ENCODE results near the gene LSR. TPM values are rescaled to one million over a fixed set of nuclear protein-coding genes. Genes with fewer than 3 reads are reported as not detected.

Gene LSR
- total RNA-seq, 2 donors from 2014 or later, result 67.5 to 80.1 TPM

DNA sequence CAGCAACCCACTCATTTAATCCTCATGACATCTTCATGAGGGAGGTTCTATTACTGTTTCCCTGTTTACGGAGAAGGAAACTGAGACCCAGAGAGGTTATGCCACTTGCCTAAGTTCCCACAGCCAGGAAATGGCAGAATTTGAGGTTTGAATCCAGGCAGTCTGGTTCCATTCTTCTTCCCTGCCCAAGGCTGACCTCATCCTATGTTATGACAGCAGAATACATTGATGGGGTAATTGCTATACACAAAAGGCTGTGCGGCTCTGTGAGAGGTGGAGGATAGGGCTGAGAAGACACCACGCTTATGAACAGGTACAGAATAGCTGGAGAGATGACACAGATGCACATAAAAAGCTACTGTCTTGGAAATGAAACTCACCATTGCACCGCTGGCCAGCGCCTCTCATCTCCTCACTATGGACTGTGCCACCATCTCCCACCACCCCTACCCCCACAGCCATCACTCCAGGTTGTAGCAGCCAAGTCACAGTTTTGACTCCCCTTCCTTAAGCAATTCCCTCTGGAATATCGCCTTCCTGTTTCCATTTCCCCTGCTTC lies 54.6 kb downstream of the LSR start:
- Histone ChIP-seq H3K27me3 (no peaks in the 10 kb centered on the region), H3K36me3 (replicated peaks in 1 of 2; ENCODE audit: insufficient read depth in 1 of 2, low read depth in 2 of 2) (no peaks in the 10 kb centered on the region), H3K9me3 (no peaks in the 10 kb centered on the region), H3K4me1 (no peaks in the 10 kb centered on the region), H3K27ac (no peak overlapping the region), H3K4me3 (no peak overlapping the region)
- no peak for ATAC-seq
- WGBS, 2 donors, result 84 to 93% methylated on average over 6 of the region's 6 CpGs
- intact Hi-C loops (cut with DNase I), result no loop called here
- TF ChIP-seq, protein P1, sequence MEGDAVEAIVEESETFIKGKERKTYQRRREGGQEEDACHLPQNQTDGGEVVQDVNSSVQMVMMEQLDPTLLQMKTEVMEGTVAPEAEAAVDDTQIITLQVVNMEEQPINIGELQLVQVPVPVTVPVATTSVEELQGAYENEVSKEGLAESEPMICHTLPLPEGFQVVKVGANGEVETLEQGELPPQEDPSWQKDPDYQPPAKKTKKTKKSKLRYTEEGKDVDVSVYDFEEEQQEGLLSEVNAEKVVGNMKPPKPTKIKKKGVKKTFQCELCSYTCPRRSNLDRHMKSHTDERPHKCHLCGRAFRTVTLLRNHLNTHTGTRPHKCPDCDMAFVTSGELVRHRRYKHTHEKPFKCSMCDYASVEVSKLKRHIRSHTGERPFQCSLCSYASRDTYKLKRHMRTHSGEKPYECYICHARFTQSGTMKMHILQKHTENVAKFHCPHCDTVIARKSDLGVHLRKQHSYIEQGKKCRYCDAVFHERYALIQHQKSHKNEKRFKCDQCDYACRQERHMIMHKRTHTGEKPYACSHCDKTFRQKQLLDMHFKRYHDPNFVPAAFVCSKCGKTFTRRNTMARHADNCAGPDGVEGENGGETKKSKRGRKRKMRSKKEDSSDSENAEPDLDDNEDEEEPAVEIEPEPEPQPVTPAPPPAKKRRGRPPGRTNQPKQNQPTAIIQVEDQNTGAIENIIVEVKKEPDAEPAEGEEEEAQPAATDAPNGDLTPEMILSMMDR (IDR thresholded peaks at IDR 0.05), result no peak
- no peak for TF ChIP-seq POLR2A (IDR thresholded peaks at IDR 0.05)
- no peak for DNase-seq

DNA sequence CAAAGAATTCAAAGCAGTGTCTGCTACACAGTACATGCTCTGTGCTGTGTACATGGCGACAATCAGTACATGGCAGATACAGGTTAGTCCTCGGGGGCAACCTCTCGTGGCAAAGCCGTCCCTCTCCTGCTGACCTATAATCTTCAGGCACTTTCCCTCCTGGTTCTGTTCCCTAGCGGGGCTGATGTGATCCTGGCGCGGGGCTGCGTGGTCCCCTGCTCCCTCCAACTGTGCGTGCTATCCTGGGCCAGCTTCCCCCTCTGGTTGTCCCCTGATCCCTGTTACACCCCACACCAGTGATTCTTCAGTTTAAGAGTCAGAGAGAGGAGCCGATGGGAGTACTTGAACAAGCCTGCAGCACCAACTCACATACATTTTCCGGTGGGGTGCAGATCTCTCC lies 55.2 kb downstream of the LSR start:
- Histone ChIP-seq H3K9me3 (no peaks in the 10 kb centered on the region), H3K4me1 (peaks cover 2% of the 10 kb centered on the region), H3K27ac (no peak overlapping the region), H3K27me3 (no peaks in the 10 kb centered on the region), H3K36me3 (replicated peaks in 1 of 2; ENCODE audit: insufficient read depth in 1 of 2, low read depth in 2 of 2) (no peaks in the 10 kb centered on the region), H3K4me3 (no peak overlapping the region)
- intact Hi-C loops (cut with DNase I), result no loop called here
- TF ChIP-seq, protein P1 (IDR thresholded peaks at IDR 0.05), result no peak
- no peak for TF ChIP-seq POLR2A (IDR thresholded peaks at IDR 0.05)
- 84 to 88% methylated on average over 11 of the region's 11 CpGs for WGBS, 2 donors
- DNase-seq (no peak), ATAC-seq (no peak)

DNA sequence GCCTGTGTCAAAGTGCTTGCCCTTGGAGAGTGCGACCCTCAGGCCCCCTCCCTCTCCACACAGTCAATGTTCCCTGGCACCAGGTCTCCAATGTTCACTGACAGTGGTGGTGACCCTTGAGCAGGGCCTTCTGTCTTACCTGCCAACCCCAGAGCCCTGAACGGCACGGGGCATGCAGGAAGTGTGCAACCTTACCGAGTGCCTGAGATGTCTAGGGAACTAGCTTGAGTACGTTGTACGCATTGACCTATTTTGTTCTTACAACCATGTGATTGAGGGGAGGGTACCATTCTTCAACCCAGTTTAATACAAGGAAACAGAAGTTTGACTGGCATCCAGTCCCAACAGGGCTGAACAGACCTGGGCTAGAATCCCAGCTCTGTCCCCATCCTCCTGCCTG lies 56.4 kb downstream of the LSR start:
- Histone ChIP-seq H3K4me3 (no peak overlapping the region), H3K4me1 (peaks cover 14% of the 10 kb centered on the region), H3K9me3 (no peaks in the 10 kb centered on the region), H3K36me3 (replicated peaks in 1 of 2; ENCODE audit: insufficient read depth in 1 of 2, low read depth in 2 of 2) (no peaks in the 10 kb centered on the region), H3K27ac (no peak overlapping the region), H3K27me3 (no peaks in the 10 kb centered on the region)
- DNase-seq (no peak), ATAC-seq (no peak)
- intact Hi-C loops (cut with DNase I), result no loop called here
- TF ChIP-seq, protein P1 (IDR thresholded peaks at IDR 0.05), result no peak
- no peak for TF ChIP-seq POLR2A (IDR thresholded peaks at IDR 0.05)
- 55 to 100% methylated on average over 2 to 6 of the region's 6 CpGs for WGBS, 2 donors

DNA sequence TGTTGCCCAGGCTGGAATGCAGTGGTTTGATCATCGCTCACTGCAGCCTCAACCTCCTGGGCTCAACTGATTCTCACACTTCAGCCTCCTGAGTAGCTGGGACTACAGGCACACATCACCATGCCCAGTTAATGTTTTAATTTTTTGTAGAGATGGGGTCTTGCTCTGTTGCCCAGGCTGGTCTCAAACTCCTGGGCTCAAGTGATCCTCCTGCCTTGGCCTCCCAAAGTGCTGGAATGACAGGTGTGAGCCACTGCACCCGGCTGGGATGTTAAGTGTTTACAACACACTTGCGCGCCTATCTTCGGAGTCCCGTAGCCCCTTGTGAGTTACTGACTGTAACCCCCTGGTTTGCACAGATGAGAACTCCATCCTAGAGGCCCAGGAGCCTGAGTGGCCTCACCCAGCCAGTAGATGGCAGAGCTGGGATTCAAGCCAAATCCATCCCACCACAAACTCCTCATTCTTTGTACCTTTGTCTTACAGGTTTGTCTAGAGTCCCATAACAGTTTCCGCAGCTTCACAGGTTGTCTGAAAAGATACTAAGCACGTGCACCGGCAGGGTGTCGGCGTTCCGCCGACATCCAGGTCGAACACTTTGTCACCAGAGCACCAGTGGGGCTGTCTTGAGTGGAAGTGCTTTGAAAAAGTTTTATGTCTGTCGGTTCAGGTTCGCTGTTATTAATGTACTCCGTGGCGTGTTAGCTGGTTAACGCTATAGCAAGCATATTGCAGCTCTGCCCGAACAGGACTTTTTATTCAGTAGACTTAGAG lies 57.9 kb downstream of the LSR start:
- Histone ChIP-seq H3K4me3 (no peak overlapping the region), H3K9me3 (no peaks in the 10 kb centered on the region), H3K27me3 (no peaks in the 10 kb centered on the region), H3K4me1 (peaks cover 15% of the 10 kb centered on the region), H3K36me3 (replicated peaks in 1 of 2; ENCODE audit: insufficient read depth in 1 of 2, low read depth in 2 of 2) (no peaks in the 10 kb centered on the region), H3K27ac (no peak overlapping the region)
- ATAC-seq, result no peak
- TF ChIP-seq, protein P1 (IDR thresholded peaks at IDR 0.05), result peak in 1 of 7 experiments; percentile 4
- no peak for TF ChIP-seq POLR2A (IDR thresholded peaks at IDR 0.05)
- 85 to 89% methylated on average over 18 to 20 of the region's 20 CpGs for WGBS, 2 donors
- DNase-seq, result no peak
- intact Hi-C loops (cut with DNase I), result no loop called here

DNA sequence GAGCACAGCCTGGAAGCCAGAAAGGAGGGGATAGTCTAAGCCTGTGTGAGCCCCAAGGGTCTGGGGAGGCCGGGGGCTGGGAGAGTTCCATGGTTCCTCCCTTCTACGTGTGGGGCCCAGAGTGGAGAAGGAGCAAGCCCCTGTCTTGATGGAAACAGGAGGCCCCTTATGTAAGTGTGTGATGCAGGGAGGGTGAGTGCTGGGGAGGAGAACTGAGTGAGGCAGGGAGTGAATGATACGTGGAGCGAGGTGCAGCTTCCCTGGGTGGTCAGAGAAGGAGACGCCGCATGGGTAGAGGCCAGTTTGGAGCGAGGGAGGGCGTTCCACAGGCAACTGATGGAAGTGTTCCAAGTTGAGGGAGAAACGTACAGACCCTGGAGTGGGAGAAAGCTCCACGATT lies 59.1 kb downstream of the LSR start:
- 81 to 89% methylated on average over 10 of the region's 10 CpGs for WGBS, 2 donors
- no peak overlapping the region for H3K4me3 ChIP-seq
- H3K36me3 ChIP-seq (replicated peaks in 1 of 2; ENCODE audit: insufficient read depth in 1 of 2, low read depth in 2 of 2), result no peaks in the 10 kb centered on the region
- DNase-seq (no peak), ATAC-seq (no peak)
- no peaks in the 10 kb centered on the region for H3K9me3 ChIP-seq
- no peak for TF ChIP-seq POLR2A (IDR thresholded peaks at IDR 0.05)
- TF ChIP-seq, protein P1 (IDR thresholded peaks at IDR 0.05), result no peak
- H3K4me1 ChIP-seq, result peaks cover 15% of the 10 kb centered on the region
- no peaks in the 10 kb centered on the region for H3K27me3 ChIP-seq
- no peak overlapping the region for H3K27ac ChIP-seq
- intact Hi-C loops (cut with DNase I), result no loop called here

All from body of pancreas (tissue), 4 donors.